GM21619 (cell line): ENCODE results near the gene THY1.
A peak's percentile ranks its signal among the peaks of the same experiment; 100 is the strongest.
"Not testable (repeated sequence)": the region's sequence is repeated elsewhere in the genome, so short reads cannot be mapped to it uniquely, and the experiment has no call there.

Experiments used
- ATAC-seq: cut with Tn5 transposase; IDR thresholded peaks from one replicate; pipeline ENCODE4 v1.9.1; 2021; ENCODE audit not compliant: unreplicated experiment

THY1 gene

GRCh38 chr11:119384332-119384731 is 38.6 kb downstream of the THY1 start:
- no peak for ATAC-seq

GRCh38 chr11:119382513-119382912 is 40.5 kb downstream of the THY1 start:
- ATAC-seq, result not testable (repeated sequence)

DNA sequence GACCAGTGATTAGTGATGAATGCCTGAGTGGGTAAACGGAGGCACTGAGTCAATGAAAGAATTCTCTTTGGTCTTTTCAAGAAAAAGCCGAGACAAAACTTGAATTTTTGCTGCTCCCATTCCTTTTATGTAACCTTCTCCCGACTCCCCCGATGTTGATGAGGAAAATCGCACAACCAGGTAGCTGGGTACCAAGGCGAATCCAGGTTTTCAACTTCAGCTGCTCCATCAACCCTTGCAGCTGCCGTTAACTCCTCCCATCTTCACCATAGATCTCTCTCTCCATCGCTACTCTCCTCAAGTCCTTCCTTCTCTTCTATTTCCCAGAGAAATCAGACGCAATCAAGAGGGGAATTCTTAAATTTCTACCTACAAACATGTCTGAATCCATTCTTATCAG is 40.9 kb downstream of the THY1 start:
- ATAC-seq, result no peak

DNA sequence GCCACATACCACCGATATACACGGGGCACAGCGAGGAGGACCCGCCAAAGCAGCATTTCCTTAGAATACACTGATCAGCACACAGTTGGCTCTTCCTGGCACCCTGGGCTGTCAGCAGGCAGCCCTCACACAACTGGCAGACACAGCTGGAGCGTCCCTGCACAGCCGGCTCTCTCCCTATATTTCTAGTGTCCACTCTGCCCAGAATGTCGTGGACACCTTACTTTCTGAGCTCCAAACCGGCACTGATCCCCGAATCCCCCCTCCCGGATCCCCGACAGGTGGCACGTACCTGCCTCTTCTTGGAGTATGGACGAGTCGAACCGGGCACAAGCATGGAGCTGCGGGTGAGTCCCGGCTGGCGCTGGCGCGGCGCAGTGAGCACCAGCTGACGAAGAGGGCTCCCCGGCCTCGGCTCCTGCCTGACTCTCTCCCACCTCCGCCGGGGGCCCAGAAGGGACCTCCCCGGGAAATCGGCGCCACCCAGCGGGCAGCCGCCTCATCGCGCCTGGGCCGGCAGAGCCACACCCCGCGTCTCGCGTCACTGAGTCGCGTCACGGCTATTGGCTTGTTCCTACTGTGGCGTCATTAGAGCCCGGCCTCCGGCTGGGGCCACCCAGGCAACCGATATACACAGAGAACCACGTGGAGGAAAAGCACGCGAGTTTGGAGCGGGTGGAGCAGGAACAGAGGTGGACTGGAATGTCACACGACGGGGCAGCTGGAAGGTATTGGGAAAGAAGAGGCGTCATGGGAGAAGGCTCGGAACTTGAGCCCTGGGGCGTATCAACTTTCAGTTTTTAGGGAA is 41.6 kb downstream of the THY1 start, which contains the start of gene USP2:
USP2 (minus strand) TSS at position 510 of the 808 bp plus-strand sequence. CDS start 8,210 bp downstream, outside the sequence.
- peak; percentile 99 for ATAC-seq

GRCh38 chr11:119380827-119381180 is 42.2 kb downstream of the THY1 start:
- ATAC-seq, result no peak

- ATAC-seq, result no peak
Observed at GRCh38 chr11:119380160-119380826, 42.7 kb downstream of the THY1 start.

- ATAC-seq, result no peak
Observed at GRCh38 chr11:119378851-119379465, 44.0 kb downstream of the THY1 start.

DNA sequence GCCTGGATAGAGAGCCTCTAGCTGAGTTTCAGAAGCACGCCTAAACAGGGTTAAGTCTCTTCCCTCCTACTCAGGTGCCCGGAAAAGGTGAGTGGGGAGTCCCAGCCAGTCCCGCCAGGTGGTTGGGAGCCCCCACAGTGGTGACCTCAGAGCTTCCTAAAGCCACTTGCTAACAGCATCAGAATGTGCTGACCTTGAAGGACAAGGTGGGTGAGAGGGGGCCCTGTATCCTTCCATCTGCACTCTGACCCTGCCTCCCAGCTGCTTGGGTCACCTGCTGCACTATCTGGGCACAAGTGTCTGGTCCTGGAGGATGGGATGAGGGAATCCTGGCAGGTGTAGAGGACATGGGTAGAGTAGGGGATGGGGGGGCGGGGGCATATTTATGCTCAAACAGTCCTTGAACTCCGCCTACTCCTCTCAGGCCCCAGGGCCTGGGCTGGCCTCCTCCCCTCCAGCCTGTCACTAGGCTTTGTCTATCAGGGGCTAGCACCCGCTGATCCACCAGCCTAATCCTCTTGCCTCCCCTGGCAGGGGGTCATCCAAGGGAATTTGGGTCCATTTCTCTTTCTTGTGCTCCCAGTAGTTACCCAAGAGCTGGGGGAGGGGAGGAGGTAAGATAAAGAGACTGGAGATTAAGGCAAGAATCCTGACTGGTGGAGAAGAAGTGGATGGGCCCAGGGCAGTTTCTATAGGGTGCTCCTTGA is 44.9 kb downstream of the THY1 start:
- no peak for ATAC-seq

DNA sequence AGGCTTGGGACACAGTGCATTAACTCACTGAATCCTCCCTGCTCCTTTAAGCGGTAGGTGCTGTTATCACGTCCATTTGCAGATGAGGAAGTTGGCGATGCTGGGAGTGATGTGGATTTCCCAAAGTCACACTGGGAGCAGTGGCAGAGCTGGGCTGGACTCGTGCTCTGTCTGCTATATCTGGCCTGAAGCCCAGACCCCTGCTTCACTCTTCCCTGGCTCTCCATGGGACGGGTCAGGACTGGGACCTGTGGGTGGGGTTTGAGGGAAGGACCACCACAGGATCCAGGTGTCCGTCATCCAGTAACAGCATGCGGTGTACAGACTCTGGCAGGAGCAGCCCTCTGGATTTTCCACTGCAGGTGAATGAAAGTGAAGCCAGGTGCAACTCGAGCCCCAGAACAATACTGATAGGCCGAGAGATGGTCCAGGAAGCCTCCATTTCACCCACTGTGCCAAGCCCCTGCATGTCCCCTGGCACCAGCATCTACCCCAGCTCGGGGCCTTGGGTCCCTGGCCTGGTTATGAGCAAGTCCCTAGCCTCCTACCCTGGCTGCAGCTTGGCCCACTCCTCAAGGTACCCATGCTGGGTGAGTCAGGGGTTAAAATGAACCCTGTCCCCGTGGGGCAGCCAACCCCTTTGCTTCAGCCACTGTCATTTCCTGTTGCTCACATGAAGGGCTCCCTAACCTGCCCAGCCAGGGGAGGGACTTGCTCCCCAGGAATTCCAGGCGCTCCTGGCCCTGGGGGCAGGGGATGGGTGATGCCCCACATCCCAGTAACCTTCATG is 45.7 kb downstream of the THY1 start:
- no peak for ATAC-seq

DNA sequence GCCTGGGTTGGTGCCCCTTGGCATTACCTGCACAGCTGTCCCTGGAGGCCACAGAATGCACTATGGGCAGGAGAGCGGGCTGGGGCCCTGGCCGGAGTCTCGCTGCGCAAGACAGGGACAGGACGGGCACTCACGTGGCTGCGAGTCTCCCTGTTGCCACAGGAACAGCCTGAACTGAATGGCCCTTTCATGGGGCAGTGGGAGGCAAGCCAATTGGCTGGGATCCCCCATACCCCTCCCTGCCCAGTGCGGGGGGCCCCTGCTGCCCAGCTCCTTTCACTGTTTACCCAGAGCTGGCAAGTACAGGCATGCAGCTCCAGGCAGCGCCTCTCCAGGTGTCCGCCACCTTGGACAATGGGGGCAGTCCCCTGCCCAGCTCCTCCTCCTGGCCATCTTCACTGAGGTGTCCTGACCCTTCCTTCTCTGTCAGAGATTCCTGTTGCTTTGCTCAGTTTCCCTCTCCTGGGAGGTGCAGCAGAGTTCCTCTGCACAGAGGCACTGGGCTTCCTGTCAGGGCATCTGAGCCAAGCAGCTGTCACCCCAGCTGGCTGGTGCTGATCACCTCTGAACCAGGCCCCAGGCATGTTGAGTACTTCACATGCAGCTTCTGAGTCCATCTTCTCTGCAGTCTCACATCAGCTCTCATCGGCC is 46.6 kb downstream of the THY1 start:
- ATAC-seq, result no peak

- ATAC-seq, result no peak
Observed at GRCh38 chr11:119375337-119376196, 47.4 kb downstream of the THY1 start.

GRCh38 chr11:119374632-119375336 is 48.2 kb downstream of the THY1 start:
- ATAC-seq, result no peak

DNA sequence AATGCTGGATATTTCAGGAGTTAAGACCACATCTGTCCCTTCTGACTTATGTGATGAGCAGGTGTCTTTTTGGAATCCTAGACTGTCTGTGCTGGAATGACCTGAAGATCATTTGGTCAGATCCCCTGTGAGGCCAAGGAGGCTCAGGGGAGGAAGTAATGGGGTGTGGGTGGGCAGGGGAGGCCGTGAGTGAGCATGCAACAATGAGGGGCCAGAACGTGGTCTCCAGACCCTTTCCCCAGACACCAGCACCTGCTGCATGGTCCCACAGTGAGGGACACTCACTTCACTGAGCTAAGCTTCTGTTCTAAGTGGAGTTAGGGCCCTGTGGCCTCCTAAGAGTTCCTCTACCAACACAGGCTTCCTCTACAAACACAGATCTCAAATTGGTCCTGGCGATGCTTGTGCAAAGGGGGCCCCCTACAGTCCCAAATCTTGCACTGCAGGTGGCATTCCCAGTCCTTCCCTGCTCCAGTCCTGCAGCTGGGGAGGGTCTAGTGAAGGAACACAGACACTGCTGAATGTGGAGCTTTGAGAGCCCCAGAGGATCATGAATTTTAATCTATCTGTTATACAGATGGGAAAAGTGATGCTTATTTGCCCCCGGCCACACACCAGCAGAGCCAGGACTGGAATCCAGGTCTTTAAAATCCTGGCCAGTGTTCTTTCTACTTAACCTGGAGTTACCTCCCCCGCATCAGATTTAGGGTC is 48.9 kb downstream of the THY1 start:
- ATAC-seq, result no peak

GRCh38 chr11:119373059-119373920 is 49.7 kb downstream of the THY1 start:
- ATAC-seq, result no peak

DNA sequence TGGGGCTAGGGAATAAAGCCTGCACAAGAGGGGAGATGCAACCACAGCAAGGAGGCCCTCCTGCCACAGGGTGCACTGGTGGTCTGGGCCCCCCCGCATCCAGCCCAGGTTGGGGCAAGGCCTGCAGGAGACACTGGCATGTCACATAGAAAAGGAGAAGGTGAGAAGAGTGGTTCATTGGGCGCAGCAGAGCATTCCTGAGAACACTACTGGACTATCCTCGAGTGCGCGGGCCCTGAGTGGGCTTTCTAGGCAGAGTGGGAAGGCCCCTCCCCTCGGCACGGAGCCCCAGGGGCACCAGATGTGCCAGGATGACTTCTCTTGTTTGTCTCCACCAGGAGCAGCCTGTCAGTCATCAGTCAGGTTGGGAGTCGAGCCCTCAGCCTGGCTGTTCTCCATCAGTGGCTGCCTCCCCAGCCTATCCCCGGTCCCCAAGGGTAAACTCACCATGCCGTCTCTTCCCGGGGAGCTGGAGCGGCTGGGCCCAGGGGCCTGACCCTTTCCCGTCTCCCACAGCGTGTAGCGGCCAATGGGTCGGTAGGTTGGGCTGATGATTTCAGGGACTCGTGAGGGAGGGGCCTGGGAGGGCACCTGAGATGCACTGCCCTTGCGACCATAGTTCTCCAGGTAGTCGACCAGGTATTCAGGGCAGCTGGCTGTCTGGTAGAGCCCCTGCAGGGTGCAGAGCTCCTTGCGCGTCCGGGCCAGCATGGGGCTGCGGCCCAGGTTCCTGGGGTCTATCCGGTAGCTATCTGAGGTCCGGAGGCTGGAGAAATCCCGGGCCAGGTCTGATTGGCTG is 50.5 kb downstream of the THY1 start:
- ATAC-seq, result no peak

- ATAC-seq, result no peak
Observed at GRCh38 chr11:119371778-119372182, 51.2 kb downstream of the THY1 start.
